D721Med (cell line): Measurements from ENCODE around the gene ACBD7.

ENCODE experiments used
- DNase-seq: peaks from one replicate; pipeline ENCODE4 v3.0.0; 2011; ENCODE audit warnings: low spot score; ENCODE audit not compliant: insufficient read length
- FAIRE-seq: peaks from 2 replicates; lab custom pipeline; 2011; peaks lifted over from hg19 to GRCh38; lab: Jason Lieb, UNC
- CTCF ChIP-seq: IDR thresholded peaks from 2 replicates; pipeline ENCODE4 v1.5.1; 2012; ENCODE audit warnings: mild to moderate bottlenecking, control low read depth; ENCODE audit not compliant: insufficient read depth; ENCODE audit errors: missing control alignments

ACBD7 gene

GRCh38 chr10:15068802-15069201 lies 19.8 kb downstream of the ACBD7 start:
- FAIRE-seq (no peak), DNase-seq (no peak)
- TF ChIP-seq CTCF, result no peak

GRCh38 chr10:15067154-15067553 lies 21.4 kb downstream of the ACBD7 start:
- no peak for TF ChIP-seq CTCF
- FAIRE-seq (no peak), DNase-seq (no peak)

- DNase-seq (no peak), FAIRE-seq (no peak)
- TF ChIP-seq CTCF, result no peak
Measured at GRCh38 chr10:15060638-15061037, 27.9 kb downstream of the ACBD7 start.

- no peak for TF ChIP-seq CTCF
- FAIRE-seq (no peak), DNase-seq (no peak)
Measured at GRCh38 chr10:15059914-15060313, 28.7 kb downstream of the ACBD7 start.

- no peak for DNase-seq
- no peak for TF ChIP-seq CTCF
- FAIRE-seq, result no peak
Measured at GRCh38 chr10:15058689-15059088, 29.9 kb downstream of the ACBD7 start.

GRCh38 chr10:15053061-15053460 lies 35.5 kb downstream of the ACBD7 start:
- no peak for TF ChIP-seq CTCF
- DNase-seq (no peak), FAIRE-seq (no peak)

GRCh38 chr10:15052121-15052520 lies 36.5 kb downstream of the ACBD7 start:
- TF ChIP-seq CTCF, result no peak
- DNase-seq (no peak), FAIRE-seq (no peak)
